NCI-H1417 treated with DMSO at 0.1 percent for 48 hours (cell line): ENCODE measurements around the gene CARD11.

Source experiments
- DNase-seq: peaks from one replicate; lab custom pipeline; 2025; lab: John Stamatoyannopoulos, UW

The CARD11 gene

GRCh38 chr7:2981103-2981480, 62.6 kb downstream of the CARD11 start:
- DNase-seq = no peak

GRCh38 chr7:2980401-2981102, 63.1 kb downstream of the CARD11 start:
- no peak for DNase-seq

GRCh38 chr7:2979951-2980350, 63.7 kb downstream of the CARD11 start:
- no peak for DNase-seq

GRCh38 chr7:2979201-2979631, 64.5 kb downstream of the CARD11 start:
- DNase-seq = no peak

- no peak for DNase-seq
These were observed 65.3 kb downstream of the CARD11 start for GRCh38 chr7:2978408-2978807.

- DNase-seq = no peak
These were observed 67.8 kb downstream of the CARD11 start for GRCh38 chr7:2975821-2976371.

GRCh38 chr7:2974093-2974819, 69.4 kb downstream of the CARD11 start:
- DNase-seq = no peak

GRCh38 chr7:2972835-2973161, 70.9 kb downstream of the CARD11 start:
- DNase-seq = no peak

- no peak for DNase-seq
These were observed 71.5 kb downstream of the CARD11 start for GRCh38 chr7:2971914-2972834.

- DNase-seq = no peak
These were observed 72.8 kb downstream of the CARD11 start for GRCh38 chr7:2970861-2971260.

GRCh38 chr7:2970307-2970664, 73.4 kb downstream of the CARD11 start:
- DNase-seq = no peak

- no peak for DNase-seq
These were observed 74.0 kb downstream of the CARD11 start for GRCh38 chr7:2969398-2970306.

GRCh38 chr7:2968616-2969397, 74.9 kb downstream of the CARD11 start:
- DNase-seq = no peak

- no peak for DNase-seq
These were observed 75.5 kb downstream of the CARD11 start for GRCh38 chr7:2968176-2968575.

GRCh38 chr7:2967705-2968104, 76.0 kb downstream of the CARD11 start:
- DNase-seq = no peak

GRCh38 chr7:2967253-2967652, 76.4 kb downstream of the CARD11 start:
- no peak for DNase-seq

GRCh38 chr7:2966466-2967078, 77.1 kb downstream of the CARD11 start:
- no peak for DNase-seq

GRCh38 chr7:2965745-2966270, 77.9 kb downstream of the CARD11 start:
- DNase-seq = no peak

GRCh38 chr7:2965301-2965700, 78.4 kb downstream of the CARD11 start:
- DNase-seq = no peak

- no peak for DNase-seq
These were observed 79.5 kb downstream of the CARD11 start for GRCh38 chr7:2964208-2964607.
